ENCODE data around the gene FUT2.

Gene FUT2

GRCh38 chr19:48737360-48737998, 41.7 kb downstream of the FUT2 start:
- H3K4me3 ChIP-seq (ENCODE audit: low read depth, low read length): no peak overlapping the region
- no peak for TF ChIP-seq CTCF (IDR thresholded peaks at IDR 0.05; ENCODE audit: low read depth, low read length)

- TF ChIP-seq CTCF (IDR thresholded peaks at IDR 0.05; ENCODE audit: low read depth, low read length): no peak
- peak overlapping the region; percentile 43 for H3K4me3 ChIP-seq (ENCODE audit: low read depth, low read length)
These were observed 43.0 kb downstream of the FUT2 start for GRCh38 chr19:48738557-48739403.

- H3K4me3 ChIP-seq (ENCODE audit: low read depth, low read length): peak overlapping the region; percentile 43
- TF ChIP-seq CTCF (IDR thresholded peaks at IDR 0.05; ENCODE audit: low read depth, low read length): no peak
These were observed 43.8 kb downstream of the FUT2 start for GRCh38 chr19:48739404-48740163.

- TF ChIP-seq CTCF (IDR thresholded peaks at IDR 0.05; ENCODE audit: low read depth, low read length): no peak
- H3K4me3 ChIP-seq (ENCODE audit: low read depth, low read length): no peak within 1 kb of the TSS
These were observed 44.6 kb downstream of the FUT2 start, which contains the start of gene RASIP1 for GRCh38 chr19:48740164-48740972. TSS of gene RASIP1 (minus strand) at chr19:48740610. CDS start at chr19:48740282, 328 bp downstream.

GRCh38 chr19:48741129-48741999, 45.6 kb downstream of the FUT2 start:
- H3K4me3 ChIP-seq (ENCODE audit: low read depth, low read length): no peak overlapping the region
- no peak for TF ChIP-seq CTCF (IDR thresholded peaks at IDR 0.05; ENCODE audit: low read depth, low read length)

GRCh38 chr19:48742096-48742495, 46.3 kb downstream of the FUT2 start:
- TF ChIP-seq CTCF (IDR thresholded peaks at IDR 0.05; ENCODE audit: low read depth, low read length): no peak
- no peak overlapping the region for H3K4me3 ChIP-seq (ENCODE audit: low read depth, low read length)

Data from WI38 (cell line).